H1 (cell line): Measurements from ENCODE around the gene ZBTB46. TPM values are rescaled to one million over a fixed set of nuclear protein-coding genes. Genes with fewer than 3 reads are reported as not detected.

ENCODE experiments used
- CTCF ChIA-PET: fragments of 300-600 bp; sonication (Branson Sonifier 250); formaldehyde crosslinking; loops from one replicate; lab custom pipeline; 2021; ENCODE audit not compliant: partially characterized antibody; lab: Charles Lee
- POLR2A ChIA-PET: fragments of 300-600 bp; sonication (Branson Sonifier 250); formaldehyde crosslinking; loops from one replicate; lab custom pipeline; 2021; ENCODE audit warnings: inconsistent platforms; ENCODE audit not compliant: partially characterized antibody; lab: Charles Lee
- DNase-seq, 2 experiments: peaks; one replicate each; pipeline versions ENCODE4 v3.0.0 to v3.0.0-alpha.2; 2010 to 2022; ENCODE audit warnings: low spot score in 2 of 2, low read depth in 1 of 2, mixed read lengths in 1 of 2
- FAIRE-seq: peaks from 2 replicates; lab custom pipeline; 2011; peaks lifted over from hg19 to GRCh38; lab: Jason Lieb, UNC
- H2AFZ ChIP-seq: 2 replicates; pipeline ENCODE4 v1.8.1; 2012; ENCODE audit warnings: low read length, inconsistent platforms
- H2AK5ac ChIP-seq: 2 replicates; pipeline ENCODE4 v1.6.1; 2013; ENCODE audit warnings: low read depth, low read length
- H2BK120ac ChIP-seq: replicated peaks from 2 replicates; pipeline ENCODE3; 2013; ENCODE audit warnings: low read depth, low read length, inconsistent platforms
- H2BK12ac ChIP-seq: 2 replicates; pipeline ENCODE4 v1.6.1; 2013; ENCODE audit warnings: low read depth, low read length
- H2BK15ac ChIP-seq: 2 replicates; pipeline ENCODE4 v1.6.1; 2013; ENCODE audit warnings: low read length
- H2BK20ac ChIP-seq: 2 replicates; pipeline ENCODE4 v1.6.1; 2013; ENCODE audit warnings: low read length
- H2BK5ac ChIP-seq: 2 replicates; pipeline ENCODE4 v1.6.1; 2013; ENCODE audit warnings: low read depth, low read length
- H3K14ac ChIP-seq: 2 replicates; pipeline ENCODE4 v1.6.1; 2013; ENCODE audit warnings: inconsistent platforms; ENCODE audit not compliant: insufficient read length
- H3K18ac ChIP-seq: 2 replicates; pipeline ENCODE4 v1.6.1; 2013; ENCODE audit warnings: low read length; ENCODE audit errors: extremely low read depth
- H3K23ac ChIP-seq: 2 replicates; pipeline ENCODE4 v1.6.1; 2013; ENCODE audit warnings: inconsistent platforms; ENCODE audit not compliant: insufficient read length
- H3K23me2 ChIP-seq: 2 replicates; pipeline ENCODE4 v1.6.1; 2013; ENCODE audit warnings: low read depth, low read length
- H3K27ac ChIP-seq: 2 replicates; pipeline ENCODE4 v1.6.1; 2011; ENCODE audit warnings: low read depth, low read length, inconsistent platforms
- H3K27me3 ChIP-seq, 4 experiments: replicated peaks in 1 of 4; 1 replicate in 1 of 4; 2 replicates in 3 of 4; pipeline versions ENCODE4 v1.6.1 to v1.8.1; 2011 to 2013; ENCODE audit warnings: low read length in 3 of 4, mild to moderate bottlenecking in 3 of 4, inconsistent platforms in 2 of 4, mixed read lengths in 2 of 4, moderate library complexity in 1 of 4; ENCODE audit not compliant: control insufficient read depth in 3 of 4, insufficient read depth in 3 of 4; ENCODE audit errors: extremely low read depth in 1 of 4
- H3K36me3 ChIP-seq, 4 experiments: 2 replicates each; pipeline versions ENCODE4 v1.6.1 to v1.8.1; 2011 to 2013; ENCODE audit warnings: mild to moderate bottlenecking in 4 of 4, low read length in 3 of 4, moderate library complexity in 2 of 4, control low read depth in 1 of 4, inconsistent platforms in 1 of 4; ENCODE audit not compliant: insufficient read depth in 4 of 4, control insufficient read depth in 2 of 4
- H3K4ac ChIP-seq: replicated peaks from 2 replicates; pipeline ENCODE3; 2013; ENCODE audit warnings: low read length, low read depth, mixed read lengths, inconsistent platforms; ENCODE audit not compliant: insufficient read length
- H3K4me1 ChIP-seq, 4 experiments: replicated peaks in 1 of 4; 1 replicate in 1 of 4; 2 replicates in 3 of 4; pipeline versions ENCODE4 v1.6.1 to v1.8.1; 2011 to 2013; ENCODE audit warnings: low read length in 3 of 4, inconsistent platforms in 2 of 4, mixed read lengths in 1 of 4; ENCODE audit not compliant: insufficient read depth in 4 of 4, control insufficient read depth in 3 of 4
- H3K4me2 ChIP-seq, 2 experiments: 2 replicates each; pipeline versions ENCODE4 v1.6.1 to v1.8.1; 2011 to 2013; ENCODE audit warnings: low read depth in 2 of 2, low read length in 2 of 2, control low read depth in 1 of 2, inconsistent platforms in 1 of 2, mild to moderate bottlenecking in 1 of 2; ENCODE audit not compliant: insufficient read depth in 1 of 2
- H3K4me3 ChIP-seq, 4 experiments: fragments of 200-600, 300-600 bp in 1 of 4; sonication (generic), shearing (Covaris generic), sonication (Bioruptor Twin) in 1 of 4; 2 replicates each; pipeline versions ENCODE4 v1.5.1 to v1.8.1; 2011 to 2016; ENCODE audit warnings: low read length in 4 of 4, low read depth in 3 of 4, control low read depth in 2 of 4, inconsistent platforms in 2 of 4, mild to moderate bottlenecking in 2 of 4, mixed read lengths in 1 of 4, moderate library complexity in 1 of 4; ENCODE audit not compliant: insufficient read depth in 2 of 4; ENCODE audit errors: extremely low read depth in 1 of 4
- H3K56ac ChIP-seq: replicated peaks from 2 replicates; pipeline ENCODE3; 2013; ENCODE audit warnings: low read depth, mild to moderate bottlenecking, mixed read lengths, low read length, inconsistent platforms; ENCODE audit not compliant: insufficient read length
- H3K79me1 ChIP-seq: 2 replicates; pipeline ENCODE4 v1.6.1; 2013; ENCODE audit warnings: low read depth, low read length, control low read depth
- H3K79me2 ChIP-seq, 2 experiments: 2 replicates each; pipeline versions ENCODE4 v1.6.1 to v1.8.1; 2012 to 2013; ENCODE audit warnings: low read length in 2 of 2, mild to moderate bottlenecking in 2 of 2, inconsistent platforms in 1 of 2; ENCODE audit not compliant: insufficient read depth in 2 of 2, control insufficient read depth in 1 of 2
- H3K9ac ChIP-seq, 4 experiments: replicated peaks in 1 of 4; 1 replicate in 1 of 4; 2 replicates in 3 of 4; pipeline versions ENCODE4 v1.6.1 to v1.8.1; 2011 to 2013; ENCODE audit warnings: low read depth in 3 of 4, low read length in 3 of 4, control low read depth in 2 of 4, mild to moderate bottlenecking in 2 of 4, moderate library complexity in 2 of 4, inconsistent platforms in 1 of 4; ENCODE audit errors: extremely low read depth in 1 of 4
- H3K9me3 ChIP-seq, 2 experiments: 2 replicates each; pipeline versions ENCODE4 v1.6.1 to v1.8.1; 2012 to 2013; ENCODE audit warnings: mild to moderate bottlenecking in 2 of 2, moderate library complexity in 2 of 2, control low read depth in 1 of 2, inconsistent platforms in 1 of 2, low read depth in 1 of 2, low read length in 1 of 2, mixed read lengths in 1 of 2; ENCODE audit not compliant: insufficient read depth in 2 of 2
- H4K20me1 ChIP-seq, 2 experiments: replicated peaks in 1 of 2; 2 replicates each; pipeline versions ENCODE3 to v1.8.1; 2011 to 2013; ENCODE audit warnings: inconsistent platforms in 2 of 2, low read length in 2 of 2, mild to moderate bottlenecking in 1 of 2; ENCODE audit not compliant: insufficient read depth in 2 of 2, control insufficient read depth in 1 of 2
- H4K5ac ChIP-seq: 2 replicates; pipeline ENCODE4 v1.6.1; 2013; ENCODE audit warnings: low read length, low read depth, mixed read lengths, inconsistent platforms; ENCODE audit not compliant: insufficient read length
- H4K8ac ChIP-seq: 2 replicates; pipeline ENCODE4 v1.8.0; 2013; ENCODE audit warnings: mild to moderate bottlenecking, moderate library complexity, low read length, inconsistent platforms; ENCODE audit not compliant: insufficient read depth; ENCODE audit errors: extremely low read depth
- H4K91ac ChIP-seq: replicated peaks from 2 replicates; pipeline ENCODE3; 2013; ENCODE audit warnings: low read length, mixed read lengths, inconsistent platforms; ENCODE audit not compliant: insufficient read length
- EZH2 ChIP-seq: fragments of 200-600 bp; sonication (generic); IDR thresholded peaks from 2 replicates; pipeline ENCODE4 v1.7.1; 2012; ENCODE audit warnings: low read depth, mild to moderate bottlenecking, moderate library complexity, low read length, inconsistent platforms; ENCODE audit not compliant: severe bottlenecking
- POLR2A ChIP-seq, 2 experiments: IDR thresholded peaks; 1 replicate in 1 of 2; 2 replicates in 1 of 2; pipeline ENCODE4 v1.6.1; 2011; ENCODE audit warnings: low read depth in 2 of 2, low read length in 2 of 2, mild to moderate bottlenecking in 2 of 2; ENCODE audit errors: control extremely low read depth in 1 of 2
- TCF12 ChIP-seq: IDR thresholded peaks from 2 replicates; pipeline ENCODE4 v1.6.1; 2011; ENCODE audit warnings: low read depth, mild to moderate bottlenecking, low read length
- WGBS, 2 experiments: shearing (Covaris generic) in 1 of 2; methylation state at CpG; one replicate each; pipeline versions ENCODE4 v1.1.6 to v1.1.7; 2013 to 2015; ENCODE audit warnings: low lambda C conversion rate in 2 of 2, mixed read lengths in 2 of 2, inconsistent platforms in 1 of 2, low coverage in 1 of 2, missing lambda C conversion rate in 1 of 2; ENCODE audit not compliant: insufficient replicate concordance in 2 of 2, insufficient coverage in 1 of 2, insufficient read length in 1 of 2; ENCODE audit errors: extremely low coverage in 1 of 2, missing lambda C conversion rate in 1 of 2; 5-methylcytosine and 5-hydroxymethylcytosine counted together
- polyA plus RNA-seq, 7 experiments: library from polyadenylated mRNA; depleted of rRNA in 3 of 7; stranded (reverse) in 5 of 7; unstranded in 2 of 7; fragments of >200 nt in 5 of 7; fragments of 200-250 nt in 2 of 7; gene quantifications; 1 replicate in 5 of 7; 2 replicates in 1 of 7; 4 replicates in 1 of 7; pipeline versions ENCODE4 v1.2.1 to v1.2.3, GENCODE V29; 2011 to 2013; ENCODE audit warnings: missing spikeins in 2 of 7, mixed read lengths in 2 of 7
- total RNA-seq: library from RNA; stranded (reverse); fragmentation: NEBNext Ultra II Directional; extraction: Animal tissue kit (Norgen Biotek cat#: 25700); gene quantifications from 2 replicates; pipeline ENCODE4 v1.2.1, GENCODE V29; 2021
- TF ChIP-seq, protein P1 (sequence below): IDR thresholded peaks from 2 replicates; pipeline ENCODE4 v1.6.1; 2012; ENCODE audit warnings: inconsistent platforms

Gene ZBTB46
- total and polyA plus RNA-seq, 2 of the 8 experiments (the other 6 are each of a cell fraction or from before 2014, with no cell fraction given), result 6.4 to 22.4 TPM

DNA sequence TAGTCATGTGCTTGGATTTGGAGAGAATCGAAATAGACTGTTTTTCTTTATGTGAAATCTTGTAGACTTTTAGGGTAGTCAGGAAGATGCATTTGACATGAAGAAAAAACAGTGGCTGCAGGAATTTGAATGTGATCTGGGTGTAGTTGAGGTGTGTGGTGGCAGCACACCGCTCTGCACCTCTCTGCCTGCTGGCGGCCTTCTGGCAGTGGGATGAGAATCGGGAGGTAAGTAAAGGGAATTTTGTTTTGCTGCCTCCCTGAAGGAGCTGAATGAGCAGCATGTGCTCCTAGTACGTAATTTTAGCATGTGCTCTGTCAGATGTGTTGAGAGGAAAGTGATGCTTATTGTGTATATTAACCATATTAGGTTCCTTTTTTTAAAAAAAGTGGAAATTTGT is 37.2 kb upstream of the ZBTB46 start:
- H2AFZ ChIP-seq, result no peak overlapping the region
- no peak overlapping the region for H2BK20ac ChIP-seq
- no peaks in the 10 kb centered on the region for H3K27me3 ChIP-seq
- peaks cover 0 to 49% of the 10 kb centered on the region in 2 experiments; a peak in 2 of 4 replicates for H3K79me2 ChIP-seq
- TF ChIP-seq TCF12, result no peak
- TF ChIP-seq POLR2A (IDR thresholded peaks at IDR 0.05; ENCODE audit: control extremely low read depth in 1 of 2, low read depth in 2 of 2, low read length in 2 of 2), result no peak
- no peak for TF ChIP-seq EZH2
- TF ChIP-seq, protein P1, sequence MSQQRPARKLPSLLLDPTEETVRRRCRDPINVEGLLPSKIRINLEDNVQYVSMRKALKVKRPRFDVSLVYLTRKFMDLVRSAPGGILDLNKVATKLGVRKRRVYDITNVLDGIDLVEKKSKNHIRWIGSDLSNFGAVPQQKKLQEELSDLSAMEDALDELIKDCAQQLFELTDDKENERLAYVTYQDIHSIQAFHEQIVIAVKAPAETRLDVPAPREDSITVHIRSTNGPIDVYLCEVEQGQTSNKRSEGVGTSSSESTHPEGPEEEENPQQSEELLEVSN, result no peak
- H3K4ac ChIP-seq, result no peak overlapping the region
- no peak overlapping the region for H2AK5ac ChIP-seq
- no peak overlapping the region for H3K4me2 ChIP-seq
- no peak overlapping the region for H4K5ac ChIP-seq
- no peak overlapping the region for H3K23ac ChIP-seq
- WGBS, 2 experiments, result 86% methylated on average over 5 of the region's 5 CpGs; no CpG with 5 or more reads in 1 of the 2 experiments
- H2BK120ac ChIP-seq, result no peak overlapping the region
- H2BK12ac ChIP-seq, result no peak overlapping the region
- ChIA-PET CTCF (interaction anchor here (0.6 to 2.6 kb wide), 7 partner anchors 9 to 120 kb away, joined by 3 to 12 read pairs (median 3); no protein-coding TSS in a partner anchor), POLR2A (interaction anchor here (1.1 to 1.5 kb wide), 3 partner anchors 27 to 76 kb away, joined by 3 read pairs; partner anchors contain the start of gene DNAJC5)
- peaks cover 10 to 20% (median 15%) of the 10 kb centered on the region in 4 experiments; a peak in 7 of 8 replicates for H3K36me3 ChIP-seq
- no peak overlapping the region for H3K18ac ChIP-seq
- peaks cover 3% of the 10 kb centered on the region for H3K79me1 ChIP-seq
- H3K23me2 ChIP-seq, result peaks cover 4% of the 10 kb centered on the region; the same call in 1 of the 2 replicates
- H3K9ac ChIP-seq, result no peak overlapping the region
- no peak overlapping the region for H2BK15ac ChIP-seq
- H3K9me3 ChIP-seq, result no peaks in the 10 kb centered on the region
- H3K27ac ChIP-seq, result no peak overlapping the region
- H3K4me1 ChIP-seq, result peaks cover 0 to 6% (median 2%) of the 10 kb centered on the region in 4 experiments; a peak in 4 of 7 replicates
- no peak overlapping the region for H3K14ac ChIP-seq
- no peak overlapping the region for H4K8ac ChIP-seq
- DNase-seq (no peak), FAIRE-seq (no peak)
- H3K56ac ChIP-seq, result no peak overlapping the region
- no peak overlapping the region for H2BK5ac ChIP-seq
- H3K4me3 ChIP-seq, result no peak overlapping the region
- no peak overlapping the region for H4K91ac ChIP-seq
- peaks cover 0 to 7% of the 10 kb centered on the region in 2 experiments for H4K20me1 ChIP-seq
